ENCODE results near the gene NAV1.
"Not testable (repeated sequence)": the region's sequence is repeated elsewhere in the genome, so short reads cannot be mapped to it uniquely, and the experiment has no call there.

The NAV1 gene

GRCh38 chr1:201575912-201576311 is 37.0 kb downstream of the NAV1 start:
- WGBS (ENCODE audit: extremely low coverage, insufficient coverage, insufficient read length) = no CpG with 5 or more reads among the region's 3 CpGs
- Histone ChIP-seq H3K18ac (ENCODE audit: low read length) (no peak overlapping the region), H2AFZ (ENCODE audit: insufficient read depth, low read length, poor library complexity) (no peak overlapping the region), H3K4me3 (ENCODE audit: low read depth, low read length) (no peak overlapping the region), H2AK5ac (ENCODE audit: low read length) (no peak overlapping the region), H3K4me1 (ENCODE audit: control insufficient read depth in 1 of 2, insufficient read depth in 2 of 2, low read length in 2 of 2) (no peaks in the 10 kb centered on the region), H3K79me2 (ENCODE audit: control insufficient read depth, insufficient read depth, low read length, poor library complexity) (no peaks in the 10 kb centered on the region), H4K8ac (ENCODE audit: low read depth, low read length) (no peak overlapping the region), H3K4me2 (ENCODE audit: low read length) (no peak overlapping the region), H2BK120ac (ENCODE audit: insufficient read depth, low read length, poor library complexity) (no peak overlapping the region), H2BK12ac (ENCODE audit: low read length) (no peak overlapping the region), H3K4ac (ENCODE audit: low read depth, low read length) (no peak overlapping the region), H3K79me1 (ENCODE audit: low read length) (no peaks in the 10 kb centered on the region), H3K36me3 (ENCODE audit: control insufficient read depth in 1 of 2, insufficient read depth in 2 of 2, low read length in 2 of 2) (peaks cover 0 to 8% of the 10 kb centered on the region in 2 experiments), H4K91ac (ENCODE audit: low read depth, low read length) (no peak overlapping the region), H3K23ac (ENCODE audit: low read length) (no peak overlapping the region), H2BK5ac (ENCODE audit: low read depth, low read length, poor library complexity) (no peak overlapping the region), H3K9me3 (ENCODE audit: insufficient read depth, low read depth, low read length) (no peaks in the 10 kb centered on the region), H3K27me3 (ENCODE audit: insufficient read depth, low read length) (no peaks in the 10 kb centered on the region), H3K27ac (ENCODE audit: low read depth, low read length) (no peak overlapping the region), H3K14ac (ENCODE audit: low read length) (no peak overlapping the region), H4K12ac (ENCODE audit: low read depth, low read length) (no peak overlapping the region), H3K9ac (ENCODE audit: low read length) (no peak overlapping the region)
- no peak for DNase-seq

- H3K4me2 ChIP-seq (ENCODE audit: low read length) = no peak overlapping the region
- no peak overlapping the region for H3K14ac ChIP-seq (ENCODE audit: low read length)
- no peak overlapping the region for H2BK120ac ChIP-seq (ENCODE audit: insufficient read depth, low read length, poor library complexity)
- no peak overlapping the region for H3K4ac ChIP-seq (ENCODE audit: low read depth, low read length)
- H3K9me3 ChIP-seq (ENCODE audit: insufficient read depth, low read depth, low read length) = no peaks in the 10 kb centered on the region
- H3K9ac ChIP-seq (ENCODE audit: low read length) = no peak overlapping the region
- H2BK5ac ChIP-seq (ENCODE audit: low read depth, low read length, poor library complexity) = no peak overlapping the region
- no peak overlapping the region for H3K18ac ChIP-seq (ENCODE audit: low read length)
- H3K4me3 ChIP-seq (ENCODE audit: low read depth, low read length) = no peak overlapping the region
- H3K23ac ChIP-seq (ENCODE audit: low read length) = no peak overlapping the region
- H3K4me1 ChIP-seq (ENCODE audit: control insufficient read depth in 1 of 2, insufficient read depth in 2 of 2, low read length in 2 of 2) = no peaks in the 10 kb centered on the region
- no peak for DNase-seq
- no peak overlapping the region for H4K12ac ChIP-seq (ENCODE audit: low read depth, low read length)
- H3K79me2 ChIP-seq (ENCODE audit: control insufficient read depth, insufficient read depth, low read length, poor library complexity) = no peaks in the 10 kb centered on the region
- no peaks in the 10 kb centered on the region for H3K79me1 ChIP-seq (ENCODE audit: low read length)
- peaks cover 0 to 6% of the 10 kb centered on the region in 2 experiments for H3K36me3 ChIP-seq (ENCODE audit: control insufficient read depth in 1 of 2, insufficient read depth in 2 of 2, low read length in 2 of 2)
- no peaks in the 10 kb centered on the region for H3K27me3 ChIP-seq (ENCODE audit: insufficient read depth, low read length)
- H4K8ac ChIP-seq (ENCODE audit: low read depth, low read length) = no peak overlapping the region
- no peak overlapping the region for H2AK5ac ChIP-seq (ENCODE audit: low read length)
- no peak overlapping the region for H2BK12ac ChIP-seq (ENCODE audit: low read length)
- no peak overlapping the region for H2AFZ ChIP-seq (ENCODE audit: insufficient read depth, low read length, poor library complexity)
- no peak overlapping the region for H3K27ac ChIP-seq (ENCODE audit: low read depth, low read length)
- H4K91ac ChIP-seq (ENCODE audit: low read depth, low read length) = no peak overlapping the region
Observed at GRCh38 chr1:201576914-201577313, 38.0 kb downstream of the NAV1 start.

GRCh38 chr1:201578008-201578888 is 39.3 kb downstream of the NAV1 start:
- H4K12ac ChIP-seq (ENCODE audit: low read depth, low read length) = no peak overlapping the region
- H3K14ac ChIP-seq (ENCODE audit: low read length) = no peak overlapping the region
- peaks cover 0 to 4% of the 10 kb centered on the region in 2 experiments for H3K4me1 ChIP-seq (ENCODE audit: control insufficient read depth in 1 of 2, insufficient read depth in 2 of 2, low read length in 2 of 2)
- no peak overlapping the region for H2AFZ ChIP-seq (ENCODE audit: insufficient read depth, low read length, poor library complexity)
- no peak overlapping the region for H2BK120ac ChIP-seq (ENCODE audit: insufficient read depth, low read length, poor library complexity)
- no peak overlapping the region for H3K18ac ChIP-seq (ENCODE audit: low read length)
- peaks cover 3 to 4% of the 10 kb centered on the region in 2 experiments for H3K36me3 ChIP-seq (ENCODE audit: control insufficient read depth in 1 of 2, insufficient read depth in 2 of 2, low read length in 2 of 2)
- peak overlapping the region; percentile 12 for H3K4ac ChIP-seq (ENCODE audit: low read depth, low read length)
- no peak overlapping the region for H4K91ac ChIP-seq (ENCODE audit: low read depth, low read length)
- H3K27me3 ChIP-seq (ENCODE audit: insufficient read depth, low read length) = no peaks in the 10 kb centered on the region
- H3K4me3 ChIP-seq (ENCODE audit: low read depth, low read length) = no peak overlapping the region
- no peak overlapping the region for H2BK12ac ChIP-seq (ENCODE audit: low read length)
- no peak overlapping the region for H3K27ac ChIP-seq (ENCODE audit: low read depth, low read length)
- no CpG with 5 or more reads among the region's 5 CpGs for WGBS (ENCODE audit: extremely low coverage, insufficient coverage, insufficient read length)
- no peak overlapping the region for H3K23ac ChIP-seq (ENCODE audit: low read length)
- H2BK5ac ChIP-seq (ENCODE audit: low read depth, low read length, poor library complexity) = no peak overlapping the region
- H3K9me3 ChIP-seq (ENCODE audit: insufficient read depth, low read depth, low read length) = no peaks in the 10 kb centered on the region
- no peak overlapping the region for H4K8ac ChIP-seq (ENCODE audit: low read depth, low read length)
- H3K79me2 ChIP-seq (ENCODE audit: control insufficient read depth, insufficient read depth, low read length, poor library complexity) = peaks cover 2% of the 10 kb centered on the region
- no peak for DNase-seq
- no peak overlapping the region for H3K4me2 ChIP-seq (ENCODE audit: low read length)
- H3K9ac ChIP-seq (ENCODE audit: low read length) = no peak overlapping the region
- no peak overlapping the region for H2AK5ac ChIP-seq (ENCODE audit: low read length)
- no peaks in the 10 kb centered on the region for H3K79me1 ChIP-seq (ENCODE audit: low read length)

DNA sequence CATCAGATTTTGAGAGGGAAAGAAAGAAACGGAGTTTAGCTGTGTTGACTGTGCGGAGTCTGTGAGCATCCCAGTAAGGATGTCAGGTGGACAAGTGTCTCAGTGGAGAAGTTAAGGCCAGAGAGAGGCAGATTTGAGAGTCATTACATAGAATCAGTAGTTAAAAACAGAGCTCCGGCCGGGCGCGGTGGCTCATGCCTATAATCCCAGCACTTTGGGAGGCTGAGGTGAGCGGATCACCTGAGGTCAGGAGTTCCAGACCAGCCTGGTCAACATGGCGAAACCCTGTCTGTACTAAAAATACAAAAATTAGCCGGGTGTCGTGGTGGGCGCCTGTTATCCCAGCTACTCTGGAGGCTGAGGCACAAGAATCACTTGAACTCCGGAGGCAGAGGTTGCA is 42.4 kb downstream of the NAV1 start:
- H2AK5ac ChIP-seq (ENCODE audit: low read length); DNase-seq: not testable (repeated sequence)

More for the DNA sequence above, 42.4 kb downstream of the NAV1 start:
- not testable (repeated sequence) for H3K27ac ChIP-seq (ENCODE audit: low read depth, low read length); H3K4me2 ChIP-seq (ENCODE audit: low read length); H3K4ac ChIP-seq (ENCODE audit: low read depth, low read length); H4K8ac ChIP-seq (ENCODE audit: low read depth, low read length); H3K9me3 ChIP-seq (ENCODE audit: insufficient read depth, low read depth, low read length); H2AFZ ChIP-seq (ENCODE audit: insufficient read depth, low read length, poor library complexity); H3K4me3 ChIP-seq (ENCODE audit: low read depth, low read length); H2BK5ac ChIP-seq (ENCODE audit: low read depth, low read length, poor library complexity); H3K79me1 ChIP-seq (ENCODE audit: low read length); H2BK12ac ChIP-seq (ENCODE audit: low read length); H3K9ac ChIP-seq (ENCODE audit: low read length); H3K18ac ChIP-seq (ENCODE audit: low read length); H3K14ac ChIP-seq (ENCODE audit: low read length); H3K79me2 ChIP-seq (ENCODE audit: control insufficient read depth, insufficient read depth, low read length, poor library complexity); H3K4me1 ChIP-seq (ENCODE audit: control insufficient read depth in 1 of 2, insufficient read depth in 2 of 2, low read length in 2 of 2); H3K23ac ChIP-seq (ENCODE audit: low read length); H4K12ac ChIP-seq (ENCODE audit: low read depth, low read length); H4K91ac ChIP-seq (ENCODE audit: low read depth, low read length); H3K36me3 ChIP-seq (ENCODE audit: control insufficient read depth in 1 of 2, insufficient read depth in 2 of 2, low read length in 2 of 2); H3K27me3 ChIP-seq (ENCODE audit: insufficient read depth, low read length); H2BK120ac ChIP-seq (ENCODE audit: insufficient read depth, low read length, poor library complexity)
- no CpG with 5 or more reads among the region's 12 CpGs for WGBS (ENCODE audit: extremely low coverage, insufficient coverage, insufficient read length)
